Stimulated activated CD8-positive, alpha-beta memory T cell treated with anti-CD3 and anti-CD28 coated beads, Interleukin-4, amount 100 ng/mL, for 48 hours (primary cell): ENCODE data around the gene FABP6.

Source experiments
- DNase-seq: peaks from one replicate; pipeline ENCODE4 v3.0.0-alpha.2; 2020

Gene FABP6

DNA sequence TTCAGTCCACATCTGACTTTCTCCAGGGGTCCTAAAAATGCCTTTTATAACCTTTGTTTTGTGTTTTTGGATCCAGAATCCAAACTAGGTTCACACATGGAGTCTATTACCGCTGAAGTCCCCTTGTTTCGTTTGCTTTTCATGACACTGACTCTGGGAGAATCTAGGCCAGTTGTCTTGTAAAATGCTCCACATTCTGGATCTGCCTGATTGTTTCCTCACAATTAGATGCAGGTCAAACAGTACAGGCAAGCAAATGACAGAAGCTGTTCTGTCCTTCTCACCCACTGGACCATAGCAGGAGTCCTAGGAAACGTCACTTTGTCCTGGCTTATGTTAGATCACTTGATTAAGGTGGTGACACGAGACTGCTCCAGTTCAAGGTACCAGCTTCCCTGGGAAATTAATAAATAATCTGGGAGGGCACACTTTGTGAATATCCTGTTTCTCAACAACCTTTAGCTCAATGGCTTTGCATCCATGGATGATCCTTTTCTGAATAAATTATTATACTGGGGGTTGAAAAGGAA is 34.1 kb downstream of the FABP6 start:
- DNase-seq, result no peak

DNA sequence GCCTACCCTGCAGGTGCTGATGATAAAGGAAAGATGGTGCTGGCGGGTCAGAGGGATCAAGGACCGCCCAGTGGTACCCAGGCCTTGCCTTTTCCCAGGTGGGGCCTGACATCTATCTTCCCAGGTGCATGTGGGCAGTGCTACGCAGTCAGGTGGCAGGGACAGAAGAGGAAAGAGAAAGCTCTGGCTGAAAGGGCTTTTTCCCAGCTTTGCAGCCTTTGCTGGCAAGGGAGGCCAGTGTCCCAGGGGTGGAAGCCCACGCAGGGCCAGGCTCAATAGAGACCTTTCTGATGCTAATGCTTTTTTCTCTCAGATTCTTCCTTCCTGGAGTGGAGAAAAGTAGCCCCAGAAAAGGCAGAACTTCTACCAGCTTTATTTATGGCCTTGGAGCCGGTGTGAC is 36.7 kb downstream of the FABP6 start:
- no peak for DNase-seq

DNA sequence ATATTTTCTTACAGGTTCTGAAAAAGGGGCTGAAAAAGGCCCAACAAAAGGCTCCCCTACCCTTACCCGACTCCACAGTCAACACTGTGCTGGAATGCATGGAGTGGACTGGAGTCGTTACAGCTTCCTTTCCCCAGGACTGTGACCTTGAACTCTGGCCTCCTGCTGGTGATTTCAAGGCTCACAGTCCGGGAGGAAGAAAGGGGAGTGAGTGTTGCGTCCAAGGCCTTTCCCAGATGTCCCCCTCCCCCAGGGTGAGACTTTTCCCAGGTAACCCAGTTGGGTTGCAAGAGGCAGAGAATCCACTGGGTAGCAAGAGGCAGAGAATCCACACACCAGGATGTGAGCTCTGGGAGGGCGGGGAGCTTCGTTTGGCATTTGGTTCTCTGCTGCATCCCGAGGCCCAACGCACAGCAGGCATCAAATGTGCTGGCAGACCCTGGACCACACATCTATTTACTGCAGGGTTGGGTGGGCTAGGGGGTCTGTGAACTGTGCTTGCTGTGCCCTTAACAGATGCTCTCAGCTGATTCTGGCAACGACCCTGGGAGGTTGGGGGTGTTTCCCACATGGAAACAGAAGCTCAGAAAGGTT is 37.5 kb downstream of the FABP6 start:
- DNase-seq, result no peak

DNA sequence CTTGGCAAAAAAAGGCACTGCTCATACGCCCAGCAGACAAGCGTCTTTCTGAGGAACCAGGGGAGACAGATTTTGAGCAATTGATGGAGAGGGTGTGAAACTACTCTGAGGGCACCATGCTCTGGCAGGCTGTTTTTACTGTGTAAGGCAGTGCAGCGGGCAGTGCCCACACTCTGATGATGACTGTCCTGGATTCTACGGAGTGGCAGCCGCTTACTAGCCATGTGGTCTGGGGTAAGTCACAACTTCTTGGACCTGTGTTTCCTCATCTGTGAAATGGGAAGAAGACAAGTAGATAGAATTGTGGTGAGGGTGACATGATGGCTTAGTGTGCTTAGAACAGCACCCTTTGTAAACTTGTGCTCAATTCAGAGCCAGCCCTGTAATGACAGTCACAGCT is 38.8 kb downstream of the FABP6 start:
- no peak for DNase-seq

DNA sequence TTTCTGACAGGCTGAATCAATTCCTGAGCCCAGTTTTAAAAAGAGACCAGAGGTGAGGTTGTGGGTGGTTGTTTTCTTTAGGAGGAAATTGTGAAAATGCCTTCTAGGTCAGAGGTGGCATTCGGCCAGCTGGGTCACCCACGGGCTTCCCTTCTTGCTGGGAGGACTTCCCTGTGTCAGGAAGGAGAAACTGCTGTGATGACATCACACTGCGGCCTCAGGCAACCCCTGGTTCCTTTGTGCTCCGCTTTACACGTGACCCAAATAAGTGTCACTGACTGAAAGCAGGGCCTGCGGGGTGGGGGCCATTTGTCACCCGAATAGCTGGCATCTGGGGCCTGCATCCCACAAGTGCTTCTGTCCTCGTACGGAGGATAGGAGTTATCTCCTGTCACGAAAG is 39.7 kb downstream of the FABP6 start:
- no peak for DNase-seq

DNA sequence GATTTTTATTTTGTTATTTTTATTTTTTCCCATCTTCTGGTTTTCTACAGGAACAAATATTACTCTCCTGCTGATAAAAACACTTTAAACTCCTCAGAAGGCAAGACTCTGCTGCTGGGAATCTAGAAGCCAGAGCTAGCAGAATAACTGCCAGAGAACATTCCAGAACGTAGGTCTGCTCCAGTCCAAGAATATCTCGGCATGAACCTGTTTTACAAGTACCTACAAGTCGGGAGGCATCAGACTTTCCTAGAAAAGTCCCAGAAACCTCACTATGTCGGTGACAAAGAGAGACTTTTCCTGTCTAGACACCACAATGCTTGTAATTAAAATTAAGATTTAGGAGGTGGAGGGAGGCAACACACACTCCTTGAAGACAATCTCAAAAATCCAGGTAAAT is 41.4 kb downstream of the FABP6 start:
- DNase-seq, result no peak

DNA sequence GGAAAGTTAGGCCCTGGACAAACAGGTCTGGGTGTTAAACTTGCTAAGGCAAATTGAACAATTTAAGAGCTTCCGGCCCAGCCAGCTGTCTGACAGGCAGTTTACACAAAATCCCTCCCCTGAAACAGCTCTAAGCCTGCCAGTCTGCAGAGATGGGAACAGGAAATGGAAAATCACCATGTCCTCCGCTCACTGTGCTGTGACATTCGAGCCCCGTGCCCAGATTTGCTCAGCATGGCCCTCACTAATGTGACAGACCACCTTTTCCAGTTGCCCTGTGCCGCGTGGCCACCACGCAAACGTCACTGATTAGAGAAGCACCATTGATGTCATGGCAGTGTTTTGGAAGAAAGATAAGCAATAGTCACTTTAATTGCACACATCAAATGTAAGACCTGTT is 42.1 kb downstream of the FABP6 start:
- DNase-seq, result no peak

DNA sequence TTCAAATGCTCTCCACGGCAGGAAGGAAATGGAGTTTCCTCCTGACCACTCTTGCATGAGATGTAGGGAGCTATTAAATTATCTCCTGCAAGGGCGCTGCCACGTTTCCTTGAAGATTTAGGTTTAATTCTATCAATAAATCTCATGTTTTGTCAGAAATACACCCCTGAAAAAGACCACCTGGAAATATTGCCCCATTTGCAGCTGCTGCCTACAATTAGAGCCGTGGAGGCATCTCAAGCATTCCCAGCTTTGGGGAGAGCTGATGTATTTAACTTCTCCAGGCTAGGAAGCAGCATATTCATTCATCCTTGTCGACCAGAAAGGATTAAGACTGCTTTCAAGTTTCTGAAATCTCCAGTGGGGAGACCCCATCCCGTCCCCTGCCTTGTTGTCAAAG is 42.5 kb downstream of the FABP6 start:
- no peak for DNase-seq

DNA sequence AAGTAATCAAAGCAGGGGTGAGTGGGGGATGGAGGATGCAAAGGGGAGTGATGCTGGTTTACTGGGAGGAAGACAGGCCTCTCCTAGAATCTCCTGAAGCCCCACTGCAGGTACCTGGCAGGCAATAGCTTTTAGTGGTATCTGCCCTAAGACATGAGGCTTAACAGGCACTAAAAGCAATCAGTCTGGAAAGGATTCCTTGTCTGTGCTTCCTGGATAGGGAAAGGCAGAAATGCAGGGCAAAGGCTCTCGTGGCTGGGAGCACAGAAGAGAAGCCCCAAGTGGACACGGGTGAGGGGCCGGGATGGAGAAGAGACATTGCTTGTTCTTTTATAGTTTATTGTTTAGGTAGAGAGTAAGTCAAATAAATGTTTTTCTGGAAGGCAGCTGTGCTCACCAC is 43.0 kb downstream of the FABP6 start:
- no peak for DNase-seq

DNA sequence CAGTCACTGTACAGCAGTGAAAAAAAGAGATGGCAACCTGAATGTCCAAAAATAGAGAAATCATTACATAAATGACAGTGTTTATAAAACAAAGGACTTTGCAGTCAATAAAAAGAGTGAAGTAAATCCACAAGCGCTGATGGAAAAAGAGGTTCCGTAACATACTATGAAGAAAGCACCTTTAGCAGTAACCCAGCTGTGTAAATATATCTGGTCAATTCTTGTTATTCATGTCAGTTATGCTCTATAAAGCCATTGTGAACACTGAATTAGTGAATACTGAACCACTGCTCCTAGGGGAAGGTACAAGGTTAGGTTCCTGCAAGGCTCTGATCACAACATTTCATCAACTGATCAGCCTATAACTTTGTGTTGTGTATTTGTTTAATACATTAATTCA is 43.6 kb downstream of the FABP6 start:
- no peak for DNase-seq

DNA sequence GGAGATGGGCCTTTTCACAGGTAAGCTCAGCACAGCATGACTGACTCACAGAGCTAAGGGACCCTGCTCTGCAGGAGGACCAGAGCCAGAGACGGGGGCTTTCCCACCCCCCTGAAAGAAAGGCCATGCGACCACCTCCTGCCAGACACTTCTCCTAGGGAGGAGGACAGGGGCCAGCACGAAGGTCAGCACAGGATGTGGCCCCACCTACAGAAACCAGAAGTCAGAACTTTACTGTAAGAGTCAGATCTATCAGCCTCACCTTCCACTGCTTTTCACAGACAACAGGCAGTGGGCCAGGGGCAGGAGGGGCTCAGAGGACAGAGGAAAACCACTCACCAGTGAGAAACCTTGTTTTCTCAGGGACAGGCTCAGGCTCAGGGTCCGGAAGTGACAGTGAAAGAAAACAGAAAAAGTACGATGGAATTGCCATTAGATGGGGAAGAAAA is 45.2 kb downstream of the FABP6 start:
- DNase-seq, result no peak

DNA sequence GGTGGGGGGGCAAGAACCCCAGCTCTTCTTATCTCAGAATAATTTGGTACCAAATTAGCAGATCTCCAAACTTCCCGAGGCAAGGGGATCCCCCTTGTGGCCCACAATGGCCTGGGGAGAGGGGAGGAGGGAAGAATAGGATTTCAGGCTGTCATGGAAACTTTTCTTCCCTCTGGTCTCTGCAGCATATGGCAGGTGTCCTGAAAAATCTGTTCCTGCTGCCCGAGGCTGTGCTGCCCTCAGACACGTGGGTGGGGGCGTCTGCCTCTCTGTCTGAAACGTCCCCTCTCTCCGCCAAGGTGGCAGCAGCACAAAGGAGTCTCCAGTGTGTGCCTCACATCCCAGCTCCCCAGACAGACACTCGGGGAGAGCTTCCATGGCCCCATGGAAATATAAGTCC is 49.0 kb downstream of the FABP6 start:
- DNase-seq, result no peak

DNA sequence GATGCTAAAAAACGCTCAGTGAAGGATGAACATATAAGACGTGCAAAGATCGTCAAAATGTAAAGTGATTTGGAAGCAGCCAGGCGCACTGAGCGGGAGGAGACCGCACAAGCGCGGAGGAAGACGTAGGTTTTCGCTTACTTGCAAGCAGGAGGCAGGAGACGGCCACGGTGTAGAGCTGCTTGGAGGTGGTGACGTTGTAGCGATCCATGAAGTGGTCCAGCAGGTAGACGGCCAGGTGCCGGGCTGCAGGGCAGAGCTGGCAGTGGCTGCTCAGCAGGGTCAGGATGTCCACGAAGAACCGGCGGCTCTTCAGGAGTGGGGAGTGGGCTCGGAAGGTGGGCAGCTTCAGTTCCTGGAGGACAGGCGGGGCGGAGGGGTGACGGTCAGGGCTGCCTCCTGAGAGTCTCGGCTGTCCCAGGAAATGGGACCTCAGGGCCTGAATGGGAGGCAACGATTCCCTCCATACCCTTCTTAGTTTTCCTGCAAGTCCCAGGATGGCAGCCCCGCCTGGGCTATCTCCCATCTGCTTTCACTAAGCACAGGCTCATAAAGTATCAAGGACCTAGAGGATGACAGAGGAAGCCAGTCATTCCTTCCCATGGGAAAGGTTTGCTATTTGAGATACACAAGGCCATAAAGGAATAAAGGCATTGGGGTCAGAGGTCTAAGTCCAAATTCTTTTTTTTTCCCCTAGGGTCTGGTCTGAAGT is 51.2 kb downstream of the FABP6 start:
- no peak for DNase-seq

DNA sequence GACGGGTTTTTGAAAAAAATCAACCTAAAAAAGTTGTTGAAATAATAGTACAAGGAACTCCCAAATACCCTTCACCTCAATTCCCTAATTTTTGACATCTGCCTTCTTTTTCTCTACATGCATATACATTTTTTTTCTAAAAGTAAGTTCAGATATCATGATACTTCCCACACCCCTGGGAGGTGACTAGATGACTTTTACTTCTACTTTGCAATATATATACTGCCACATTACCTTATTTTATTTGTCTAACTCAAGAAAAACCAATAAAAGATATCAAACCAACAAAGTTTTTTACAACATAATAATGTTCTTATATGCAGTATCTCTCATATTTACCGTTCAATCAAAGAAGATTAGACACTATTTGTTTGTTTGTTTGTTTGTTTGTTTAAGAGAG is 52.0 kb downstream of the FABP6 start:
- no peak for DNase-seq

DNA sequence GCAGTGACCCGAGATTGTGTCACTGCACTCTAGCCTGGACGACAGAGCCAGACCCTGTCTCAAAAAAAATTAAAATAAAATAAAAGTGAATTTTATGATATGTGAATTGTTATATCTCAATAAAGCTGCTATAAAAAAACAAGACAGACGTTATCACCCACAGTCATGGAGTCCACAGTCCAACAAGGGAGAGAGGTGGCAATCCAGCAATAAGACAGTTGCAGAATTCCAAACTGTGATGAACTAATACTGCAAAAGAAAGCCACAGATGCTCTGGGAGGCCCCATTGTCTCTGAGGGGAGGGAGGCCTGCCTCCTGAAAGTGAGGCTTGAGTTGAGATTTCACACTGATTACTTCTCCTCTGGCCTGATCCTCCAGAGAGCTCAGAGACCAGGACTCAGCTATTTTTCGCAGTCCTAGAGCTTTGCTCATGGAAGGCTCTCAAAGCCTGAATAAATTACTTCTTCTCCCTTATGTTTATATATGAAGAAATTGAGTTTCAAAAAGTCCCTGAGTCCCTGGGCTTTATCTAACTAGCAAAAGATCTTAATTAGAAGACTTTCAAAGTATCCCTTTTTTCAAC is 55.1 kb downstream of the FABP6 start:
- DNase-seq, result no peak

DNA sequence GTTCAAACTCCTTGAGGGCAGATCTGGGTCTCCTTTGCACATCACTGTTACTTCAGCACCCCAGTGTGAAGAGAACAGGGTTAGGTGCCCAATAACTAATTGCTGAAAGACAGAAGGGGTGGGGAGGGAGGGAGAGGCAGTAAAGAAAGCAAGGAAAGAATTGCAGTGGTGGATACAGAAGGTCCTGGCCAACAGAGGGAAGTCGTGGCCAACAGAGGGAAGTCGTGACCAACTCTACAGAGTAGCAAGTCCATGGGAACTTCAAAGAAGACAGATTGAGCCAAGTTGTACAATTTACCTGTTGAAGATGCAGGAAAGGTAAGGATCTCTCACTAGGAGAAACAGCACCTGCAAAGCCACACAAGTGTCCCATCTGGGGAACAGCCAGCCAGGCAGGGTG is 56.0 kb downstream of the FABP6 start:
- no peak for DNase-seq

DNA sequence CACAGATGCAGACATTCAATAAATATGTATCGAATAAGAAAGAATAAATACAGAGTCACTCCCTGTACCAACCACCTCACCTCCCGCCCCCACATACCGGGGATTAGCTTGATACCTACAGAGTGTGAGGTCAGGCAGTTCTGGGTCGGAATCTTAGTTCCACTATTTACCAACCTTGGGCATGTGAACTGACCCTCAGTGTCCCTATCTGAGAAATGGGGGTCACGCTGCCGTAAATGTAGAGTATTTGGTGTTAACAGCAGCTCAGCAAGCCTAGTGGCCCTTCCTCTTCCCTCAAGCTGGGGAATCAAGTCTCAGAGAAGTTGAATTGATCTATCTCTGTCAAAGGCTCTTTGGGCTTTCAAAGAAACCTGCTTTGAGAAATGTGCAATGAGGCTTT is 57.6 kb downstream of the FABP6 start:
- DNase-seq, result no peak

DNA sequence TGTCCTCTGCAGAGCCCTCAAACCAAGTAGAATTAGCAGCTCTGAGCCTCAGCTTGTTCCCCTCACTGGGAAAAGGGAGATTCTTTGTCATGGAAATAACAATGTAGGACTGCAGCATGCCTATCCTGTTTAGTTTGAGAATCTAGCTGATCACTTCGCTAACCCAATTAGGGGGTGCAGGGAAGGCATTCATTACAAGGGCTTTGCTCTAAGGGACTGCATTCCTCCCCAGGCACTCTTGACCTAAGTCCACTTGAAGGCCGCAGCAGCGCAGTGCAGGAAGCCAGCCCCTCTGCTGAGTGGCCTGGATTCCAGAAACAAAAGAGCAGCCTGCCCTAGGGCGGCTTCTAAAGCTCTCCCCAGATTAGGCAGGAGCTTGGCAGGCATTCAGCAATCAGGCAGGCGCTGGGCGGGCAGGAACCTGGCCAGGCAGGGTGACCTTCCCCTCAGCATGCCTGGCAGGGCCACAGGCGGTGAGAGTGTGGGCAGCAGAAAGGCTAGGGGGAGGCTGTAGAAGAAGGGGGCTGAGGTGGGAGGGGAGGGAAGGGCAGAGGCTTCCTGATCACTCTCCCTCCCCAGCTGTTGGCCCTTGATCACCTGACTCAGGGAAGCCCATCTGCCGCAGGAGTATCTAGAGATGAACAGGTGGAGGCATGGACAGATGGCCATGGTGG is 58.2 kb downstream of the FABP6 start:
- no peak for DNase-seq
